SK-N-SH treated with all-trans-retinoic acid at 6 μM for 48 hours (cell line): Measurements from ENCODE around the gene TMIE.

ENCODE experiments used
- BACH2 ChIP-seq: fragments of 250-450 bp; sonication (Bioruptor Pico); IDR thresholded peaks from 2 replicates; pipeline ENCODE4 v1.9.0; 2021; ENCODE audit warnings: mild to moderate bottlenecking, borderline replicate concordance
- CSDC2 ChIP-seq: fragments of 250-450 bp; sonication (Bioruptor Pico); IDR thresholded peaks from 2 replicates; pipeline ENCODE4 v1.5.0; 2020; ENCODE audit warnings: mild to moderate bottlenecking, moderate library complexity
- RARB ChIP-seq: fragments of 250-450 bp; sonication (Bioruptor Pico); IDR thresholded peaks from 2 replicates; pipeline ENCODE4 v1.8.0; 2021; ENCODE audit warnings: mild to moderate bottlenecking, moderate library complexity
- ZFP3 ChIP-seq: fragments of 250-450 bp; sonication (Bioruptor Pico); IDR thresholded peaks from 2 replicates; pipeline ENCODE4 v1.5.0; 2020; ENCODE audit warnings: mild to moderate bottlenecking, moderate library complexity

GRCh38 chr3:46690798-46691197, 10.4 kb upstream of the TMIE start:
- no peak for TF ChIP-seq BACH2 (CRISPR knock-in tag)
- no peak for TF ChIP-seq CSDC2
- no peak for TF ChIP-seq RARB (CRISPR knock-in tag)
- TF ChIP-seq ZFP3 (CRISPR knock-in tag): no peak
